NB4 (cell line): ENCODE measurements around the gene LGMN.

Source experiments
- CTCF ChIP-seq: IDR thresholded peaks from one replicate; pipeline ENCODE4 v1.5.1; 2012; ENCODE audit warnings: low read depth, low read length
- MAX ChIP-seq: IDR thresholded peaks from 2 replicates; pipeline ENCODE4 v1.6.1; 2011; ENCODE audit warnings: low read depth, low read length
- MYC ChIP-seq: IDR thresholded peaks from 2 replicates; pipeline ENCODE4 v1.6.1; 2011; ENCODE audit warnings: low read depth, low read length
- POLR2A ChIP-seq: IDR thresholded peaks from 2 replicates; pipeline ENCODE4 v1.6.1; 2011; ENCODE audit warnings: mild to moderate bottlenecking; ENCODE audit not compliant: insufficient read length; ENCODE audit errors: extremely low read depth

GRCh38 chr14:92794961-92795360 lies 46.5 kb upstream of the LGMN start:
- TF ChIP-seq CTCF (no peak), MYC (no peak), POLR2A (no peak), MAX (no peak)
